HG03045 (cell line): ENCODE results near the gene DMRT1.

ENCODE experiments used
- ATAC-seq: cut with Tn5 transposase; IDR thresholded peaks from one replicate; pipeline ENCODE4 v1.9.1; 2021; ENCODE audit warnings: mild to moderate bottlenecking, moderate library complexity; ENCODE audit not compliant: unreplicated experiment

Gene DMRT1

DNA sequence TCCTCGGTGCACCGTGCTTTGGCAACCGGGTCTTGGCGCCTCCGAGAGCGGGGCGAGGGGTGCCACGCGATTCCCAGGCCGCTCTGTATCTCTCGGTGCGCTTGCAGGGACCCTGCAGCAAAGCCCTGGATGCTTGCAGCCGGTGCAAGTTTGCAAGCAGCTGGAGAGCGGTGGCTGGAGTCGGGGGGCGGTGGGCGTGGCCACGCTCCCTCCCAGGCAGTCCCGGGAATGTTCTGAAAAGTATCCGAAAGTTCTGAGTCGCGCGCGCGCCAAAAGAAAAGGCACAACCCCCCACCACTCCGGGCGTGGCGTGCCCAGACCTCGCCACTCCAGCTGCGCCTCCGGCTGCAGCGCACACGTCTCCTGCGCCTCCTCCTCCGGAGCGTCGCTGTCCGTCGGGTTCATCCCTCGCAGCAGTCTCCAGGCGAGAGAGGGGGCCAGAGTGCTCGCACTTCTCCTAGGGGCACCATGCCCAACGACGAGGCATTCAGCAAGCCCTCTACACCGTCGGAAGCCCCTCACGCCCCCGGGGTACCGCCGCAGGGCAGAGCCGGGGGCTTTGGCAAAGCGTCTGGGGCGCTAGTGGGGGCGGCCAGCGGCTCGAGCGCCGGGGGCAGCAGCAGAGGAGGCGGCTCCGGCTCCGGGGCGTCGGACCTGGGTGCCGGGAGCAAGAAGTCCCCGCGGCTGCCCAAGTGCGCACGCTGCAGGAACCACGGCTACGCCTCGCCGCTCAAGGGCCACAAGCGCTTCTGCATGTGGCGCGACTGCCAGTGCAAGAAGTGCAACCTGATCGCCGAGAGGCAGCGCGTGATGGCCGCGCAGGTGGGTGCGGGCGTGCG, at the start of gene DMRT1:
Gene DMRT1, plus strand, starts transcription at position 327 of the 839 bp plus-strand sequence. Its CDS starts 142 bp downstream, at position 469.
- no peak for ATAC-seq

GRCh38 chr9:792331-793260, 48.9 kb upstream of the DMRT1 start:
- ATAC-seq: no peak

- ATAC-seq: no peak
These were observed 47.1 kb upstream of the DMRT1 start for GRCh38 chr9:794386-794785.

GRCh38 chr9:795869-796268, 45.6 kb upstream of the DMRT1 start:
- no peak for ATAC-seq

- ATAC-seq: no peak
These were observed 40.8 kb upstream of the DMRT1 start for GRCh38 chr9:800591-801150.

GRCh38 chr9:801399-802071, 40.0 kb upstream of the DMRT1 start:
- ATAC-seq: no peak

GRCh38 chr9:804026-804425, 37.5 kb upstream of the DMRT1 start:
- no peak for ATAC-seq

DNA sequence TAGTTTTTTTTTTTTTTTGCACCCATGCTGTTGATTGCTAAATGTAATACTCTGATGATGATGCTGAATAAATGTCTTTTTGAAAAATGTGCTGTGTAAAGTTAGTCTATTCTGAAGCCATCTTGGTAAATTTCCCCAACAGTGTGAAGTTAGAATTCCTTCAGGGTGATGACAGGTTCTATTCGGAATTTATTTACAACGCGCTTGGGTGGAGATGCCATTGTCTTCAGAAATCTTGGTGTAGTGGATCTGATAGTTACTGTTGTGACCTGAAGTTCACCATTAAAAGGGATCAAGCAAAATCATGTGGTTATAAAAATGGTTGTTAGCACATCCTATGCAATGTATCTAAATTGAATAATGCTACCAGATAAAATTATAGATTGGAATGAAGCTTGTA, 36.3 kb upstream of the DMRT1 start:
- no peak for ATAC-seq

DNA sequence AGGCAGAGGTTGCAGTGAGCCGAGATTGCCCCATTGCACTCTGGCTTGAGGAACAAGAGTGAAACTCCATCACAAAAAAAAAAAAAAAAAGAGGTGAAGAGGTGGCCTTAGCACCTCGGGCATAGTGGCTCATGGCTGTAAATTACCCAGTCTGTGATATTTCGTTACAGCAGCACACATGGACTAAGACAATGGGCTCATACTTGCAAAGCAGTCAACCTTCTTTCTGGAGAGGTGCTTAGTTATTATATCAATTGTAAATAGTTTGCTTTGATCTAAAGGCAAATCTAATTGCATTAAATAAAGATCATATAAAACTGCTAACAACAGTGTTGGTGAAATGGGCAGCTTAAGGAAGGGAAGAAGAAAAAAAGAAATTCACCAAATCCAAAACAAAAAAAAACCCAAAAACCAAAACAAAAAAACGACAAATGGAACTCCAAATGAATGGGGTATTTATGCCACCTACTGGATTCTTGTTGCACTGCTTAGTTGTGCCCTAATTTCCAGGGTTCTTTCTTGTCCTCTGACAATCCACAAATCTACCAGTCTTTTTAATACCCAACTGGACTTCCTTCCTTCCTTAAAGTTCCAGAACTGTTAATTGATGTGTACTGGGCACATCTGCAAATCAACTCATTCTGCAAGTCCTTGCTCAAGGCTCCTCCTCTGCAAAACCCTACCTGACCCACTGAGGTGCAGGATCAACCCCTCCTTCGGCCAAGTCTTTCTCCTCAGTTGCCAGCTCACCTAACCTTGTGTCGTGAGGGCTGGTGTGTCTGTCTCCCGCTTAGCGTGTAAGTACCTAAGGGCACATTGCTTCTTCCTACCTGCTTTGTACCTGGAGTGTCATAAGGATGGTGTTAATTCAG, 35.0 kb upstream of the DMRT1 start:
- ATAC-seq: no peak

DNA sequence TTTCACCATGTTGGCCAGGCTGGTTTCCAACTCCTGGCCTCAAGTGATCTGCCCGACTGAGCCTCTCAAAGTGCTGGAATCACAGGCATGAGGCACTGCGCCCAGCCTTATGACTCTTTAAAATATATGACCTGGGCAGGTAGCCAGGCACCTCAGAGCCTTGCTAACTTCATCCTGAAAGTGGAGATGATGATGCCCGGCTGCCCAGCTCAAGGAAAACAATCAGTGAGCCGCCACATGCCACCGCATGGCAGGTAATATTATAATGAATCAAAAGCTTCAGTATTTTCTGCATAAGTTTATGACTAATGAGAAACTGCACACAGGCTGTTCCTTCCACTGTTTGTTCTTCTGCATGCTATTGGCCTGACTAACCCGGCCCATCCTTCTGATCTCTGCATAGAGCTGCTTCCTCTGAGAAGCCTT, 30.4 kb upstream of the DMRT1 start:
- ATAC-seq: no peak

DNA sequence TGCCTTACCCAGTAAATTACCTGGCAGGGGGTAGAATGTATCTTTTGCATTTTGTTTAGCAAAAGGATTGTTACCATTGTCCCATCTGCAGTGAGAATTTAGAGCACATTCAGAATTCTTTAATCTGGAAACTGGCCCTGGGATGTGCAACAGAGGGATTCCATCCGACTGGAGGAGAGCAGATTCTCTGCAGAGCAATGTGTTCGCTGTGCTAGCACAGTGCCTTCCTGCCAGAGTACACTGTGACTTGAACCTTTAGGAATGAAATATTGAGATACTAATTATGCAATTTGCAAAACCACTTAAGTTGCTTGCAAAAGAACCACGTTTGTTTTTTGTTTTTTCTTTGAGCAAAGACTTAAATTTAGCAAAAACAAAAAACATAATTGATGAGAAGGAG, 22.5 kb upstream of the DMRT1 start:
- ATAC-seq: no peak

DNA sequence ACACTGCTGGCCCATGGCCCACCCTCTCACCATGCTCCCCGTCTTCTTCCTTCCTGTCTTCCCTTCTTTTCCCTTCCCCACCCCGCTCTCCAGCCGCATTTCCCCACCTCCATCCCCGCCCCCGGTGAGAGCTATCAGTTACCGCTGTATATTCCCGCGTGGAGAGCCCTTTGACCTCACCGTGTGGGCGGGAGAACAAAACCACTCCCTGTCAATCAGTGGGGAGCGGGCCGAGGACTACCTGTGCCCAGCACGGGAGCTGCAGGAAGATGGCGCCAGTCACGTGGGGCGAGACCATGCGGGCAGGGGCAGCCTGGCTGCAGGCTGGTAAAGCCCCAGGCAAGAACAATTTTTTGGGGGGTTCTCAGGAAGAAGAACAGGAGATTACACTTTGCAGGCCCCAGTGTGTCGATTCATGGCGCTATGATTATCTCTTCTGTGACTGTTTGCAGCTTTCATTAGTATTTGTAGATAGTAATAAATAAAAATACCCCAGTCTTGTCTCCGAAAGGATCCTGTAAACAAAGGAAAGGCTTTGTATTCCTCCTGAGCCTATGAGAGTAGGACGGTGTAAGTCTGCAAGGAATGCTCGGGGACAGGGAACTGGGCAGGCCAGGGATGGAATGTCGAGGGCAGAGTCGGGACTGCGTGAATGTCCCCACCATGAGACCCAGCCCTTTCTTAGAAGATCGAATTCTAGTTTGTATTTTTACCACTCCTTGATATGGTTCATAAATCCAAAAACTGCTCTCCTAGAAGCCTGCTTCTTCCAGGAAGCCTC, 14.8 kb upstream of the DMRT1 start:
- no peak for ATAC-seq

GRCh38 chr9:840343-840742, 1.2 kb upstream of the DMRT1 start:
- ATAC-seq: no peak

GRCh38 chr9:842635-843426, 1.3 kb downstream of the DMRT1 start:
- ATAC-seq: no peak

- no peak for ATAC-seq
These were observed 1.9 kb downstream of the DMRT1 start for GRCh38 chr9:843427-843785.

DNA sequence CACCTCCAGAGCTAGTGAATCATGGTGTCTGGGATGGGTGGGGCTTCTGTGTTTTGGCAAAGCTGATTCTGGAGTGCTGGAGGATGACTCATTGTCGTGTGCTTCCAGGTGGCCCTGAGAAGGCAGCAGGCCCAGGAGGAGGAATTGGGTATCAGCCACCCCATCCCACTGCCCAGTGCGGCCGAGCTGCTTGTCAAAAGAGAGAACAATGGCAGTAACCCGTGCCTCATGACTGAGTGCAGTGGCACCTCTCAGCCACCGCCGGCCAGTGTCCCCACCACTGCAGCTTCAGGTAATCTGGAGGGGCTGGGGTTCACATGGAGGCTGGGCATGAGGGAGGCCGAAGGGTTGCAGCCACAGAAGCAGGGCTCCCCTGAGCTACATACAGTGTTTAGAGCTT, 5.4 kb downstream of the DMRT1 start:
- ATAC-seq: no peak

DNA sequence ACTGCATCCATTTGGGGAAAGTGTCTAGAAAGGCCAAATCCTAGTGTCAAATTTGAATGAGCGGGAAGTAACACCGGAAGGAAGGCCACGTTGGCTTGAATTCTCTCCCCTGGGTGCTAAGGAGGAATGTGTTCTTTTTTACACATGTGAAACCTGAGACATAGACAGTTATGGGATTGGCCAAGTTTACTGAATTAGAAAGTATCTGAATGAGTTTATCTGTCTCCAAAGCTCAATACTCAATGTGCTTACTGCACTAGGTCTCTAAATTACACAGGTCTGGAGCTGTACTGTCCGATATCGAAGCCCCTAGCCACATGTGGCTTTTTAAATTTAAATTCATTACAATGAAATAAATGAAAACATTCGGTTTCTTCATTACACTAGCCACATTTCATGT, 6.0 kb downstream of the DMRT1 start:
- peak; percentile 49 for ATAC-seq

GRCh38 chr9:849431-849830, 7.9 kb downstream of the DMRT1 start:
- no peak for ATAC-seq

- no peak for ATAC-seq
These were observed 11.0 kb downstream of the DMRT1 start for GRCh38 chr9:852539-852938.
